Activated naive CD4-positive, alpha-beta T cell treated with anti-CD3 and anti-CD28 coated beads for 36 hours (primary cell): ENCODE measurements around the gene SREBF1. TPM values are rescaled to one million over a fixed set of nuclear protein-coding genes. Genes with fewer than 3 reads are reported as not detected.

Experiments
- CTCF ChIA-PET: fragments of 350-600 bp; sonication (Branson Sonifier 250); formaldehyde crosslinking; loops from one replicate; lab custom pipeline; 2021; ENCODE audit warnings: antibody characterized with exemption; lab: Charles Lee
- DNase-seq: peaks from one replicate; pipeline ENCODE4 v3.0.0-alpha.2; 2020
- H3K27ac Mint-ChIP-seq: one replicate; pipeline ENCODE4 v1.8.0; 2021; ENCODE audit warnings: mild to moderate bottlenecking, mixed read lengths
- H3K27me3 Mint-ChIP-seq: one replicate; pipeline ENCODE4 v1.8.0; 2021; ENCODE audit warnings: low read depth, mixed read lengths
- H3K36me3 Mint-ChIP-seq: one replicate; pipeline ENCODE4 v1.8.0; 2021; ENCODE audit warnings: low read depth, mixed read lengths
- H3K4me1 Mint-ChIP-seq: one replicate; pipeline ENCODE4 v1.8.0; 2021; ENCODE audit warnings: low read depth, mixed read lengths
- H3K4me3 Mint-ChIP-seq: one replicate; pipeline ENCODE4 v1.8.0; 2021; ENCODE audit warnings: mild to moderate bottlenecking, moderate library complexity, mixed read lengths
- H3K9me3 Mint-ChIP-seq: one replicate; pipeline ENCODE4 v1.8.0; 2021; ENCODE audit warnings: mixed read lengths
- intact Hi-C: fragments of 100-400 bp; cut with micrococcal nuclease; formaldehyde crosslinking; loops from one replicate; pipeline ENCODE4 v1.15.1; 2023
- total RNA-seq, 2 experiments: library from RNA; stranded (reverse); gene quantifications; one replicate each; pipeline ENCODE4 v1.2.3, GENCODE V29; 2021

SREBF1 gene
- total RNA-seq, 2 experiments from 2014 or later: 79.3 to 84.9 TPM

GRCh38 chr17:17805575-17805974 is 31.2 kb downstream of the SREBF1 start:
- no peaks in the 10 kb centered on the region for H3K4me1 Mint-ChIP-seq
- intact Hi-C loops: no loop called here
- CTCF ChIA-PET: interaction anchor here (1.0 to 1.3 kb wide), 2 partner anchors 20 to 55 kb away, joined by 3 to 4 read pairs; no protein-coding TSS in a partner anchor
- no peaks in the 10 kb centered on the region for H3K9me3 Mint-ChIP-seq
- H3K4me3 Mint-ChIP-seq: no peak overlapping the region
- no peak overlapping the region for H3K27ac Mint-ChIP-seq
- peaks cover 7% of the 10 kb centered on the region for H3K36me3 Mint-ChIP-seq
- no peak for DNase-seq
- no peaks in the 10 kb centered on the region for H3K27me3 Mint-ChIP-seq

- Mint-ChIP-seq H3K4me1 (no peaks in the 10 kb centered on the region), H3K27me3 (no peaks in the 10 kb centered on the region), H3K9me3 (no peaks in the 10 kb centered on the region), H3K4me3 (no peak overlapping the region), H3K27ac (no peak overlapping the region), H3K36me3 (peaks cover 4% of the 10 kb centered on the region)
- intact Hi-C loops: no loop called here
- CTCF ChIA-PET: interaction anchor here (0.5 to 0.8 kb wide), 2 partner anchors 30 to 42 kb away, joined by 3 read pairs; no protein-coding TSS in a partner anchor
- DNase-seq: no peak
Measured at GRCh38 chr17:17804007-17804406, 32.8 kb downstream of the SREBF1 start.

GRCh38 chr17:17801800-17802481 is 34.8 kb downstream of the SREBF1 start:
- intact Hi-C loops: no loop called here
- H3K9me3 Mint-ChIP-seq: no peaks in the 10 kb centered on the region
- no peak for DNase-seq
- peaks cover 6% of the 10 kb centered on the region for H3K36me3 Mint-ChIP-seq
- H3K27ac Mint-ChIP-seq: no peak overlapping the region
- CTCF ChIA-PET: interaction anchor here (1.0 to 1.6 kb wide), 4 partner anchors 9 to 117 kb away, joined by 3 to 4 read pairs (median 4); no protein-coding TSS in a partner anchor
- H3K27me3 Mint-ChIP-seq: no peaks in the 10 kb centered on the region
- H3K4me3 Mint-ChIP-seq: no peak overlapping the region
- H3K4me1 Mint-ChIP-seq: no peaks in the 10 kb centered on the region

GRCh38 chr17:17800504-17801021 is 36.2 kb downstream of the SREBF1 start:
- no peak for DNase-seq
- CTCF ChIA-PET: interaction anchor here (1.0 to 1.6 kb wide), 3 partner anchors 12 to 118 kb away, joined by 3 to 4 read pairs (median 4); no protein-coding TSS in a partner anchor
- Mint-ChIP-seq H3K27ac (no peak overlapping the region), H3K36me3 (peaks cover 3% of the 10 kb centered on the region), H3K9me3 (no peaks in the 10 kb centered on the region), H3K4me3 (no peak overlapping the region), H3K4me1 (no peaks in the 10 kb centered on the region), H3K27me3 (no peaks in the 10 kb centered on the region)
- intact Hi-C loops: no loop called here

GRCh38 chr17:17798573-17799255 is 38.1 kb downstream of the SREBF1 start:
- intact Hi-C loops: no loop called here
- no peaks in the 10 kb centered on the region for H3K9me3 Mint-ChIP-seq
- DNase-seq: no peak
- H3K36me3 Mint-ChIP-seq: peaks cover 7% of the 10 kb centered on the region
- CTCF ChIA-PET: no interaction called here
- no peaks in the 10 kb centered on the region for H3K27me3 Mint-ChIP-seq
- no peak overlapping the region for H3K4me3 Mint-ChIP-seq
- no peak overlapping the region for H3K27ac Mint-ChIP-seq
- H3K4me1 Mint-ChIP-seq: peaks cover 4% of the 10 kb centered on the region

- Mint-ChIP-seq H3K4me3 (no peak overlapping the region), H3K27me3 (no peaks in the 10 kb centered on the region), H3K27ac (no peak overlapping the region), H3K36me3 (peaks cover 8% of the 10 kb centered on the region), H3K9me3 (no peaks in the 10 kb centered on the region), H3K4me1 (peaks cover 10% of the 10 kb centered on the region)
- intact Hi-C loops: no loop called here
- no peak for DNase-seq
- CTCF ChIA-PET: no interaction called here
Measured at GRCh38 chr17:17798010-17798556, 38.7 kb downstream of the SREBF1 start.

GRCh38 chr17:17797119-17797809 is 39.5 kb downstream of the SREBF1 start:
- Mint-ChIP-seq H3K4me3 (no peak overlapping the region), H3K9me3 (no peaks in the 10 kb centered on the region), H3K36me3 (peaks cover 8% of the 10 kb centered on the region), H3K27me3 (no peaks in the 10 kb centered on the region), H3K4me1 (peaks cover 15% of the 10 kb centered on the region), H3K27ac (no peak overlapping the region)
- no peak for DNase-seq
- CTCF ChIA-PET: no interaction called here
- intact Hi-C loops: no loop called here

- intact Hi-C loops: no loop called here
- Mint-ChIP-seq H3K4me1 (peaks cover 20% of the 10 kb centered on the region), H3K9me3 (no peaks in the 10 kb centered on the region), H3K36me3 (peaks cover 8% of the 10 kb centered on the region), H3K4me3 (no peak overlapping the region), H3K27me3 (no peaks in the 10 kb centered on the region), H3K27ac (no peak overlapping the region)
- DNase-seq: no peak
- CTCF ChIA-PET: no interaction called here
Measured at GRCh38 chr17:17796787-17797061, 40.1 kb downstream of the SREBF1 start.

- intact Hi-C loops: no loop called here
- Mint-ChIP-seq H3K9me3 (no peaks in the 10 kb centered on the region), H3K27me3 (no peaks in the 10 kb centered on the region), H3K4me3 (no peak overlapping the region), H3K36me3 (peaks cover 8% of the 10 kb centered on the region), H3K4me1 (peaks cover 20% of the 10 kb centered on the region), H3K27ac (no peak overlapping the region)
- CTCF ChIA-PET: no interaction called here
- no peak for DNase-seq
Measured at GRCh38 chr17:17795946-17796786, 40.6 kb downstream of the SREBF1 start.

- DNase-seq: no peak
- H3K27me3 Mint-ChIP-seq: no peaks in the 10 kb centered on the region
- intact Hi-C loops: no loop called here
- CTCF ChIA-PET: no interaction called here
- H3K4me3 Mint-ChIP-seq: no peak overlapping the region
- H3K9me3 Mint-ChIP-seq: no peaks in the 10 kb centered on the region
- H3K4me1 Mint-ChIP-seq: peaks cover 20% of the 10 kb centered on the region
- peaks cover 8% of the 10 kb centered on the region for H3K36me3 Mint-ChIP-seq
- H3K27ac Mint-ChIP-seq: no peak overlapping the region
Measured at GRCh38 chr17:17795296-17795695, 41.5 kb downstream of the SREBF1 start.

- Mint-ChIP-seq H3K9me3 (no peaks in the 10 kb centered on the region), H3K27ac (no peak overlapping the region), H3K4me1 (peaks cover 20% of the 10 kb centered on the region), H3K4me3 (no peak overlapping the region), H3K36me3 (peaks cover 8% of the 10 kb centered on the region), H3K27me3 (no peaks in the 10 kb centered on the region)
- CTCF ChIA-PET: interaction anchor here (0.8 to 1.0 kb wide), 2 partner anchors 18 to 125 kb away, joined by 3 to 6 read pairs; no protein-coding TSS in a partner anchor
- no peak for DNase-seq
- intact Hi-C loops: no loop called here
Measured at GRCh38 chr17:17794382-17794781, 42.4 kb downstream of the SREBF1 start.
